Hepatocyte (in vitro differentiated cells): ENCODE data around the gene TLK2. TPM values are rescaled to one million over a fixed set of nuclear protein-coding genes. Genes with fewer than 3 reads are reported as not detected.

Source experiments
- DNase-seq: peaks from one replicate; pipeline ENCODE4 v3.0.0-alpha.2; 2016; ENCODE audit warnings: low spot score
- H2AFZ ChIP-seq: fragments of 200-600 bp; sonication (generic); 2 replicates; pipeline ENCODE4 v1.6.0; 2016; ENCODE audit warnings: antibody characterized with exemption, mild to moderate bottlenecking
- H3K27ac ChIP-seq: fragments of 200-600 bp; sonication (generic); 2 replicates; pipeline ENCODE4 v1.5.1; 2016; ENCODE audit warnings: mild to moderate bottlenecking
- H3K27me3 ChIP-seq: fragments of 200-600 bp; sonication (generic); 2 replicates; pipeline ENCODE4 v1.6.1; 2016
- H3K36me3 ChIP-seq: fragments of 200-600 bp; sonication (generic); replicated peaks from 2 replicates; pipeline ENCODE4 v1.5.1; 2016; ENCODE audit warnings: low read depth; ENCODE audit not compliant: insufficient read depth
- H3K4me1 ChIP-seq: fragments of 200-600 bp; sonication (generic); 2 replicates; pipeline ENCODE4 v1.5.1; 2016; ENCODE audit warnings: mild to moderate bottlenecking, moderate library complexity; ENCODE audit not compliant: insufficient read depth
- H3K4me2 ChIP-seq: fragments of 200-600 bp; sonication (generic); 2 replicates; pipeline ENCODE4 v1.6.0; 2016
- H3K4me3 ChIP-seq: fragments of 200-600 bp; sonication (generic); 2 replicates; pipeline ENCODE4 v1.5.1; 2016; ENCODE audit warnings: mild to moderate bottlenecking
- H3K79me2 ChIP-seq: fragments of 200-600 bp; sonication (generic); 2 replicates; pipeline ENCODE4 v1.6.0; 2017; ENCODE audit warnings: mild to moderate bottlenecking
- H3K9me2 ChIP-seq: fragments of 200-600 bp; sonication (generic); replicated peaks from 2 replicates; pipeline ENCODE4 v1.6.0; 2017; ENCODE audit warnings: mild to moderate bottlenecking; ENCODE audit not compliant: insufficient read depth
- H3K9me3 ChIP-seq: fragments of 200-600 bp; sonication (generic); 2 replicates; pipeline ENCODE4 v1.5.1; 2016; ENCODE audit warnings: low read depth, mild to moderate bottlenecking
- H4K20me1 ChIP-seq: fragments of 200-600 bp; sonication (generic); 2 replicates; pipeline ENCODE4 v1.6.0; 2016; ENCODE audit warnings: mild to moderate bottlenecking; ENCODE audit not compliant: insufficient read depth, poor library complexity, severe bottlenecking
- EZH2 ChIP-seq: fragments of 200-600 bp; sonication (generic); IDR thresholded peaks from 2 replicates; pipeline ENCODE4 v1.6.1; 2016; ENCODE audit warnings: antibody characterized with exemption, mild to moderate bottlenecking, borderline replicate concordance
- EZH2phosphoT487 ChIP-seq: fragments of 200-600 bp; sonication (generic); IDR thresholded peaks from one replicate; pipeline ENCODE4 v1.6.1; 2018; ENCODE audit warnings: antibody characterized with exemption, mild to moderate bottlenecking, low read depth, moderate library complexity; ENCODE audit not compliant: unreplicated experiment, severe bottlenecking
- WGBS: methylation state at CpG from one replicate; pipeline ENCODE4 v1.1.6; 2016; ENCODE audit warnings: low lambda C conversion rate; ENCODE audit errors: missing lambda C conversion rate; 5-methylcytosine and 5-hydroxymethylcytosine counted together
- polyA plus RNA-seq: library from polyadenylated mRNA; unstranded; fragments of >200 nt; fragmentation: Nextera tagmentation; extraction: Ambion mirVana; gene quantifications from 2 replicates; pipeline ENCODE4 v1.2.1, GENCODE V29; 2016
- total RNA-seq: library from RNA; depleted of rRNA; stranded (reverse); fragments of >200 nt; gene quantifications from 2 replicates; pipeline ENCODE4 v1.2.3, GENCODE V29; 2014
- TF ChIP-seq, protein P1 (sequence below): fragments of 200-600 bp; sonication (generic); IDR thresholded peaks from 2 replicates; pipeline ENCODE4 v1.5.1; 2016; ENCODE audit warnings: antibody characterized with exemption, mild to moderate bottlenecking; ENCODE audit not compliant: poor library complexity

The TLK2 gene
- total and polyA plus RNA-seq, 2 experiments from 2014 or later, result 19.4 to 44.7 TPM

DNA sequence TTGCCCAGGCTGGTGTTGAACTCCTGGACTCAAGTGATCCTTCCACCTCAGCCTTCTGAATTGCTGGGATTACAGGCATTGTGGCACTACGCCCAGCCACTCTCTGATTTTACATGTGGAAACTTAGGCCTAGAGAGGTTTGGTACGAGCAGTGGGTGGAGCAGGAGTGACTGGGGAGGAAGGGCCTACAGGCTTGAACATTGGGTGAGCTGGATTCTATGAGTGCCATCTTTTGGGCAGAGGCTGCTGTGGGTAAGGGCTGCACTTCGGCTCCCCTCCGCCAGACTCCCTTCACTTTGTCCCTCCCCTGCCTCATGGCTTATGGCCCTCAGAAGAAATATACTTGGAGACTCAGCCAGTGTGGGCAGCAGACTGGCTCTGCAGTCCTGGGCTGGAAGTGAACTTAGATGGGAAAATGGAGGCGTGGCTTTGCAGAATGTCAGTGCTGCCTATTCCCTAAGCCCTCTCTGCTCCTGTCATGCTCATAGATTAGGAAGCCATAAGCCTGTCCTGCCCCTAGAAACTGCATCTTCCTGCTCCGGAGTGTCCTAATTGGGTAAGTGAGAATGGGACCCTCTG lies 139.4 kb downstream of the TLK2 start:
- H3K9me3 ChIP-seq, result no peaks in the 10 kb centered on the region
- H3K9me2 ChIP-seq, result no peaks in the 10 kb centered on the region
- peaks cover 9% of the 10 kb centered on the region for H3K4me1 ChIP-seq
- H3K27ac ChIP-seq, result no peak overlapping the region
- no peaks in the 10 kb centered on the region for H3K27me3 ChIP-seq
- TF ChIP-seq EZH2 (no peak), EZH2phosphoT487 (no peak)
- TF ChIP-seq, protein P1, sequence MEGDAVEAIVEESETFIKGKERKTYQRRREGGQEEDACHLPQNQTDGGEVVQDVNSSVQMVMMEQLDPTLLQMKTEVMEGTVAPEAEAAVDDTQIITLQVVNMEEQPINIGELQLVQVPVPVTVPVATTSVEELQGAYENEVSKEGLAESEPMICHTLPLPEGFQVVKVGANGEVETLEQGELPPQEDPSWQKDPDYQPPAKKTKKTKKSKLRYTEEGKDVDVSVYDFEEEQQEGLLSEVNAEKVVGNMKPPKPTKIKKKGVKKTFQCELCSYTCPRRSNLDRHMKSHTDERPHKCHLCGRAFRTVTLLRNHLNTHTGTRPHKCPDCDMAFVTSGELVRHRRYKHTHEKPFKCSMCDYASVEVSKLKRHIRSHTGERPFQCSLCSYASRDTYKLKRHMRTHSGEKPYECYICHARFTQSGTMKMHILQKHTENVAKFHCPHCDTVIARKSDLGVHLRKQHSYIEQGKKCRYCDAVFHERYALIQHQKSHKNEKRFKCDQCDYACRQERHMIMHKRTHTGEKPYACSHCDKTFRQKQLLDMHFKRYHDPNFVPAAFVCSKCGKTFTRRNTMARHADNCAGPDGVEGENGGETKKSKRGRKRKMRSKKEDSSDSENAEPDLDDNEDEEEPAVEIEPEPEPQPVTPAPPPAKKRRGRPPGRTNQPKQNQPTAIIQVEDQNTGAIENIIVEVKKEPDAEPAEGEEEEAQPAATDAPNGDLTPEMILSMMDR, result no peak
- no peaks in the 10 kb centered on the region for H3K79me2 ChIP-seq
- no peaks in the 10 kb centered on the region for H3K36me3 ChIP-seq
- WGBS, result 84% methylated on average over 6 of the region's 6 CpGs
- H3K4me2 ChIP-seq, result no peak overlapping the region
- no peak overlapping the region for H3K4me3 ChIP-seq
- no peak for DNase-seq
- H2AFZ ChIP-seq, result no peak overlapping the region
- H4K20me1 ChIP-seq, result no peaks in the 10 kb centered on the region

DNA sequence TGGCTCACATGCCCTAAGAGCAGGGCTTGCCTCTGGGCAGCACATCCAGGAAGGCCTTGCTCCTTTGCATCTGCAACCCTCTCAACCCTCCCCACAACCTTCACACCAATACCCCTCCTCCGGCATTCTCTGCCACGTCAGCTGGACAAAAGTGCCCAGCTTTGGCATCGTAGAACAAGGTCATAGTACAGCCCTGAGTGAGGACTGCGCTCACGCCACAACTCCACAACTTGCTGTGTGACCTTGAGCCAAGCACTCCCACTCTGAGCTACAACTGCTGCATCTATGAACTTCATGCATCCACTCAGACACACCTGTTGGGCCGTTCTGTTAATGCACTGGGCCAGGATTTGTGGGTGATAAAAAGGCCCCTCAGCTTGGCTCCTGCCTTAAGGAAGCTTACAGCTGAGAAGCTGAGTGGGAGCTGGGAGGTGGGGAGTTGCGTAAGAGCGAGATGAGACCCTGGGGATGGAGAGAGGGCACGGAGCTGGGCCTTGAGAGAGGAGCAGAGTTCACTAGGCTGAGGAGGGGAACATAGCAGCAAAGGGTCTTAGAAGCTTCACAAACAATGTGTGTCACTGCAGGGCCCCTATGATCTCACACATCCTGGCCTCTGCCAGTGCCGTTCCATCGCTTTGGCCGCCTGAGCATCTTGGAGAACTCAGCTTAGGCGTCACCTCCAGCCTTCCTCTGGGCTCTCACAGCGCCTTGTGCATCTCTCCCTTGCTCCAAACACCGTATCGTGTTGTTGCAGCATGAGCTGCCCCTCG lies 140.2 kb downstream of the TLK2 start:
- Histone ChIP-seq H3K4me1 (peaks cover 9% of the 10 kb centered on the region), H3K79me2 (no peaks in the 10 kb centered on the region), H3K9me3 (no peaks in the 10 kb centered on the region), H4K20me1 (no peaks in the 10 kb centered on the region), H3K4me2 (no peak overlapping the region), H3K9me2 (no peaks in the 10 kb centered on the region), H3K27me3 (no peaks in the 10 kb centered on the region), H3K36me3 (no peaks in the 10 kb centered on the region), H3K4me3 (no peak overlapping the region), H2AFZ (no peak overlapping the region), H3K27ac (no peak overlapping the region)
- TF ChIP-seq, protein P1, result no peak
- TF ChIP-seq EZH2phosphoT487 (no peak), EZH2 (no peak)
- WGBS, result 89% methylated on average over 17 of the region's 17 CpGs
- DNase-seq, result no peak

DNA sequence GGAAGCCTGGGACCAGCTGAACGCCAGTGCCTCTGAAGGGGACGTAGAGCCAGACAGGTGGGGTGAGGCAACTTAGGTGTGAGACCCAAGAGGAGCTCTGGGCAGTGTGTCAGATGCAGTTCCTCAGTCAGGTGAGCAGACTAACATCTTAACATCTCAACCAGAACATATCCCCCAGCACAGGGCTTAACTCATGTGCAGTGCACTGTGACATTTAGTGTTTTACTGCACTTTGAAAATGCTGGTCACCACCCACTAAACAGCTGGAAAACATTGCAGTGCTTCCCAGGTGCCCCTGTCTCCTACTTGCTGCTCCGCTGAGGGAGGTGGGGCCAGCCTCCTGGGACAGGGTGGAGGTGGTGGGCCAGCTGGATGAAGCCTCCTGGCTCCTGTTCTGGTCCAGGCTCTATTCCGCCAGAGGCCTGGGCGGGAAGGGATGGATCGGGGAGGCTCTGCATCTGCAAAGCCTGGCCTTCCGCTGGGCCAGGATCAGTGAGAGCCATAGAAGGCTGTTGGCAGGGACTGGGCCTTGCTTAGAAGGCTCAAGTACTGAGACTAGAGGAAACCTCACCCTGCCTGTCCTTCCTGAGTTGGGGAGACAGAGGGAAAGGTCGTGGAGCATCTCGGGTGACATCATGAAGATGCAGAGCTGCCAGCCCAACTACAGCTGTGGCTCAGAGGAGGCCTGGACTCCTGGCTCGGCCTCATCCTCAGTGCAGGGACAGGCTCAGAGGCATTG lies 141.0 kb downstream of the TLK2 start:
- H3K79me2 ChIP-seq, result no peaks in the 10 kb centered on the region
- H3K4me1 ChIP-seq, result peaks cover 9% of the 10 kb centered on the region
- H3K36me3 ChIP-seq, result no peaks in the 10 kb centered on the region
- H3K4me2 ChIP-seq, result no peak overlapping the region
- no peaks in the 10 kb centered on the region for H3K9me2 ChIP-seq
- TF ChIP-seq, protein P1, result no peak
- no peak for TF ChIP-seq EZH2phosphoT487
- no peak for TF ChIP-seq EZH2
- no peaks in the 10 kb centered on the region for H3K9me3 ChIP-seq
- H3K27ac ChIP-seq, result no peak overlapping the region
- no peaks in the 10 kb centered on the region for H3K27me3 ChIP-seq
- no peak for DNase-seq
- 92% methylated on average over 10 of the region's 10 CpGs for WGBS
- no peak overlapping the region for H2AFZ ChIP-seq
- no peaks in the 10 kb centered on the region for H4K20me1 ChIP-seq
- no peak overlapping the region for H3K4me3 ChIP-seq
